Stimulated activated CD4-positive, alpha-beta T cell treated with anti-CD3 and anti-CD28 coated beads, Interleukin-15, amount 100 ng/mL, for 24 hours (primary cell): Measurements from ENCODE around the gene CFAP99.

Experiments used
- DNase-seq: peaks from one replicate; pipeline ENCODE4 v3.0.0-alpha.2; 2020

The CFAP99 gene

GRCh38 chr4:2393353-2394270 is 25.1 kb upstream of the CFAP99 start:
- no peak for DNase-seq

- no peak for DNase-seq
These were observed 24.2 kb upstream of the CFAP99 start for GRCh38 chr4:2394528-2394927.

DNA sequence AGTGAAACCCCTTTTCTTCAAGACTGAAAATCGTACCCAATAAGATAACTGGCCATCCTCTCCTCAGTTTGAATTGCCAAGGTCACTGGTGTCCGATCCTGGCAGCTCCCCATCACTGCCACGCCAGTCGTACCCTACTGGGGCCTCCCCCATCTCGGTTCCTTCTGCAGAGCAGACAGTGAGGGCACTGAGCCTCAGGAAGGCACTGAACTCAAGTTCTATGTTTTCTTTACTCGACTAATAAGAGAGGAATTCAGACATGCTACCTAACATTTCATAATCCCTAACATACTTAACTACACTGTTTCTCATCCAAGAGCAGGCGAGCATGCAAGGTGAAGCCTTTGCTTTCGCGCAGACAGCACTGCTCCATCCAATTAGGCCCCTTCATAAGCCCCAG is 23.7 kb upstream of the CFAP99 start:
- DNase-seq, result no peak

DNA sequence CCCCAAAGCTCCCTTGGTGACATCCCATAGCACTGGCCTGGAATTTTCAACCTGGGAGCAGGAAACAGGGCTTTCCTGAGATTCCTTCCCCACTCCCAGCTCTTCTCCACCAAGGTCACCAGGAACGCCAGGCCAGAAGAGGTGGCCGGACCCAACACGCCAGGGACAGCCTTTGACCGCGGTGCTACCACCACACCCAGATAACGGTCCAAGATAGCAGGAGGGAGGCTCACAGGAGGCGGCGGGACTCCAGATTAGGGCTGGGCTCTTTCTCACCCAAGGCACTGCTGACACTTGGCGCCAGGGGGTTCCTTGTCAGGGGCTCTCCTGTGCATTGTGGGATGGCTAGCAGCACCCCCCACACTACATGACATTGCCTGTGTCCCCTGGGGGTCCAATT is 23.2 kb upstream of the CFAP99 start:
- DNase-seq, result no peak

GRCh38 chr4:2396781-2397368 is 21.9 kb upstream of the CFAP99 start:
- no peak for DNase-seq

GRCh38 chr4:2397596-2398379 is 21.0 kb upstream of the CFAP99 start:
- no peak for DNase-seq

DNA sequence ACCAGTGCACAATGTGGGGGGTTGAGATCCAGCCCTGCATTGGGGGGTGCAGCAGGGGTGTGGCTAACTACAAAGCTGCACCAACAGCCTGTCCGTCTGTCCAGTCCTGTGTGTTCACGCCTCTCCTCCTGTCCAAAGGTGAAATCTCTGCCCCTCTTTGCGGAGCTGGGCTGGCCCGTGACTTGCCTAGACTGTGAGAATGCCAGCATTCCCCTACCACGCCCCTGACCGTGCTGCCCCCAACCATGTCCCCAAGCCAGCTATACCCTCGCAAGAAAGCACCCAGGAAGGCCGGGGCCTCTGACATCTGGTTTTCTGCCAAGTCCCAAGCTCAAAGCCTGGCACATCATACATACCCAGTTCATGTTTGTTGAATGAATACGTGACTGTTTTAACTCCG is 19.5 kb upstream of the CFAP99 start:
- DNase-seq, result no peak

- no peak for DNase-seq
These were observed 19.0 kb upstream of the CFAP99 start for GRCh38 chr4:2399631-2400190.

DNA sequence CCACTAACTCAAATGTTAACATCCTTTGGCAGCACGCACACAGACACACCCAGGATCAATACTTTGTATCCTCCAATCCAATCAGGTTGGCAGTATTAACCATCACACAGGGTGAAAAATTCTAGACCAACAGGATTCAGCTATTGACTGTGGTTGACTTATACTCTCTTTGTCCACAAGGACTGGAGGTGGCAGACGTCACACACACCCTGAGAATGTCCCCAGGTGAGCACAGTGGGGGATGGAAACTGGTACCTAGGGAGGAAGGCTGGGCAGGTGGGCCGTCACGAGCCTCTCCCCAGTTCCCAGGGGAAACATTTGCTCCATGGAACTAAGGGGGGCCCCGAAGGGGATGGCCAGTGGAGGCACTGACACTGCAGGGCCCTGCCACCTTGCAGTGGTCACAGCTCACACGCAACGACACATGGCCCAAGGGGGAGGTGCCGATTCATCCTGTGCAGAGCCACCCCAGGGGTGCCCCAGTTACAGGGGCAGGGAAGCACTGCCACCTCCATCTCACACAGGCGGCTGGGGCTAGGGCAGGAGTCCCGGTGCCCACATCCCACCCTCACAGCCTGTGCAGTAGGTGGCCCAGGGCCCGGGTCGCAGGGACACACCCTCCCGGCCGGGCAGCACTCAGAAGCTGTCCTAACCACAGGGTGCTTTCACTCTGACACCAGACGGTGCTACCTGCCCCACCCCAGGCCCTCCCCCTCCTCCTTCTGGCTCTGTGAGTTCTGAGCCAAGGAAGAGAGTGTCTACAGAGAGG is 17.7 kb upstream of the CFAP99 start:
- DNase-seq, result peak; percentile 18

DNA sequence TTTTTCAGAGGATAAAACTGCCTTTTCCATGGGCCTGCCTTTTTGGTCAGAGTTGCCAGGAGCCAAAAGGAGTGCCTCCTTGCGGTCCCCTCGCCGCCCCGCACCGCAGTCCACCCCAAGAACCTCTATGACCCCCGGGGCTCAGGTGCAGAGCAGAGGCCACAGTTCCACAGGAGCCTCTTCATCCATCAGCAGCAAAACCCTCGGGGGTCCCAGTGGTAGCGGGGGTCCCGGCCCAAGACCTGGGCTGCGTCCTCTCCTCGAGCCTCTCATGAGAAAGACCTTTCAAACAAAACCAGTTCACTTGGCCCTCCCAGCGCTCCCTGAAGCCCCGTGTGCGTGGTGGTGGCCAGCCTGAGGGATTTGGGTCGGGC is 17.2 kb upstream of the CFAP99 start:
- DNase-seq, result no peak

GRCh38 chr4:2402048-2402842 is 16.5 kb upstream of the CFAP99 start:
- peak; percentile 61 for DNase-seq

GRCh38 chr4:2402941-2403340 is 15.8 kb upstream of the CFAP99 start:
- DNase-seq, result no peak

- no peak for DNase-seq
These were observed 12.3 kb upstream of the CFAP99 start for GRCh38 chr4:2406406-2406805.

- no peak for DNase-seq
These were observed 11.8 kb upstream of the CFAP99 start for GRCh38 chr4:2406920-2407319.

DNA sequence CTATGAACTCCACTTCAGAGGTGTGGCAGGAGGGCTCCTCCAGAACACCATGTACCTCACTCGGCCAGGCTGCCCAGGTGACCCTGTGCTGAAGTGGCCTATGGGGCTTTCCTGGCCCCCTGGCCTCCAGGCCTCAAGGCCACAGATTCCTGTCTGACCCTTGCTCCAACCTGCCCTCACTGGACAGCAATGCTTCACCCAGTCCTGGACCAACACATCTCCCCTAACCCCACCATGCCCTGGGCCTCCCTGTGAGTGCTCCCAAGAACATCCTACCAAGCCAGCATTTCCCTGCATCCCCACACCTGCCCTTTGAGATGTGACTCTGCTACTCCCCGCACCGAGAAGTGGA is 10.8 kb upstream of the CFAP99 start:
- no peak for DNase-seq

GRCh38 chr4:2408401-2408958 is 10.3 kb upstream of the CFAP99 start:
- DNase-seq, result peak; percentile 52

DNA sequence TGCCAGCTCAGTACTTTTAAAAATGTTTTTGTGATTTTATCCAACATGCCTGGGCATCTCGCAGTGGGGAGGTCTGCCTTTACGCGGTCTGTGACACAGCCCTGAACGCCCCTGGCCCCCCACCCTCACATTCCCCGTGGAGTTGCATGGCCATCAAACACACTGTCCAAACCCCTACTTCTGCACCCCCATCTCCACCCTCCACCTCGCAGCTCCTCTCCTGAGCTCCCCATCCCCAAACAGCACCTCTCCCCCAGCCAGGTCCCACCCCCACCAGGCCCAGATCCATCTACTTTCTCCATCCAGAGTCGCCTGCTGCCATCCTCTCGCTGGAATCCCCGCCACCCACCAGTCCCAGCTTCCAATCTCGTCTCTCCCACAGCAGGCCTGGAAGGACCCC is 9.8 kb upstream of the CFAP99 start:
- no peak for DNase-seq

DNA sequence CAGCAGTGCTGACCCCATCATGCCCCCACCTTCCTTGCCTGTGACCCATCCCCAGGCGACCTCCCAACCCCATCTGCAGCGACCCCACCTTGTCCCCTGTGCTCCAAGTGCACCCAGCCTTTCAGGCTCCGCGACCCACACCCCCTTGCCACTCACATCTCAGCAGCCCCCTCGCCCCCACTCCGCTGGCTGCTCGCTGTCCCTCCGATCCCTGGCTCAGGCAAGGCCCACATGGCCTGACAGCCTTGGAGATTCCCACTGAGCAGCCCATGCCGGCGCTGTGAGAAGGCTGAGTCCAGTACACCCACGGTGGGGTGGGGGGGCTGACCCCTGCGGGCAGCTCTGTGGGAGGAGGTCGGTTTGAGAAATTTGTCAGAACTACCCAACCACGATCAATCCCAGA is 9.4 kb upstream of the CFAP99 start:
- DNase-seq, result no peak

- DNase-seq, result peak; percentile 50
These were observed 6.8 kb upstream of the CFAP99 start for GRCh38 chr4:2411786-2412510.

DNA sequence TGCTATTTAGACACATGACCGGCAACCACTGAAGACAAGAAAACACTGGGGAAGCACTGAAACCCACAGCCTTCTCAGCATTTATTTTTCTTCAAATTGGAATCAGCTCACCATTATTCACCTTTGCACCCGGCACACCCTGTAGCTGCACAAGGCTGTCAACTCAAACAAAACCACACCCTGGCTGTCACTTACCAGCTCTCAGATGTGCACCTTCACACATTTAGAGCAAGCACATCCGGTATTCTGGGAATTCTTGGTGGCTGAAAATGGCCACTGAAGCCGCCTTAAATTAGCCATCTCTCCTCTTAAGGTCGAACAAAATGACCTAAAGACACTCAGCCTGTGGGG is 6.2 kb upstream of the CFAP99 start:
- DNase-seq, result peak; percentile 80
